ENCODE measurements around the gene RAB3GAP1. TPM values are rescaled to one million over a fixed set of nuclear protein-coding genes. Genes with fewer than 3 reads are reported as not detected.
"Not testable (repeated sequence)": the region's sequence is repeated elsewhere in the genome, so short reads cannot be mapped to it uniquely, and the experiment has no call there.

The RAB3GAP1 gene
- total RNA-seq, 1 experiment from 2014 or later: 36.8 TPM

DNA sequence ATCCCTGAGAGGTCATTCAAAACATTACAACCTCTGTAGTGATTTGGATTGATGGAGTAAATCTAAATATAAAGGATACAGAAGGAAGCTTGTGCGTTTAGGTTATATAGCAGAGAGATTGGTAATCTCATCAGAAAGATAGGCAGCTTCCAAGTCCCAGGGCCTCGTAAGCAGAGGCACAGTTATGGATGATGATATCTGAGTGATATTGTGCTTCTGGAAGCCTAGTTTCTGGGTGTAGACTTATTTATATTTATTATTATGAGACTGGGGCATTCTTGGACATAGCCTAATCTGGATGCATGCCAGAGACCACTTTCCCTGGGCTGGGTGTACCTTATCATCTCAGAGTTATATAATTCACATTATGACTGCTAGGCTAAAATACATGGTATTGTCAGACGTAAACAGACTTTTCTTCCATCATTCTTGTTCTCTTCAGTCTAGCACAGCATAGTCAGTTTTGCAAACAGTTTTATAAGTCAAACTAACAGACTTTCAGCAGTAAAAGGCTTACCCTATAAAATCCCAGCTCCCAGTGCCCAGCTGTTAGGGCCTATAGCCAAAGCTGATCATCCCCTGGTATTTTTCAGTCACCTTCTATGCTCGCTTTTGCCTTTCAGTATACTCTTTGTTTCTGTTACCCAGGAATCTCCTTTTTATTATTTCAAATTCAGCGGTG lies 47.9 kb downstream of the RAB3GAP1 start:
- Histone ChIP-seq H4K20me1 (ENCODE audit: insufficient read depth) (no peaks in the 10 kb centered on the region; the same call in 1 of the 2 replicates), H3K27ac (no peak overlapping the region), H3K27me3 (ENCODE audit: insufficient read depth, low read depth) (no peaks in the 10 kb centered on the region), H3K36me3 (ENCODE audit: low read depth) (peaks cover under 1% of the 10 kb centered on the region; the same call in 1 of the 2 replicates), H3K79me2 (ENCODE audit: low read depth) (no peaks in the 10 kb centered on the region), H3K9me3 (ENCODE audit: insufficient read depth, low read depth) (0 out of 2 replicates have a peak, but pooled peaks cover 2% of the 10 kb centered on the region), H3F3A (ENCODE audit: insufficient read depth, low read depth) (no peaks in the 10 kb centered on the region), H2AFZ (no peak overlapping the region), H3K4me1 (replicated peaks; ENCODE audit: insufficient read depth) (no peaks in the 10 kb centered on the region), H3K4me3 (no peak overlapping the region), H3K9me2 (ENCODE audit: insufficient read depth) (no peaks in the 10 kb centered on the region), H3K4me2 (no peak overlapping the region)
- no TSS peak for BruUV-seq (replicated peaks)
- no peak for DNase-seq
- intact Hi-C loops (cut with micrococcal nuclease; ENCODE audit: unreplicated experiment): no loop called here
- ChIA-PET CTCF (no interaction called here), POLR2A (ENCODE audit: unreplicated experiment) (no interaction called here)
- TF ChIP-seq CTCF (conservative IDR thresholded peaks at IDR 0.05): no peak
- no peak for TF ChIP-seq EZH2 (IDR thresholded peaks at IDR 0.05; ENCODE audit: low read depth)

- H3K4me2 ChIP-seq: no peak overlapping the region
- no peaks in the 10 kb centered on the region for H3K36me3 ChIP-seq (ENCODE audit: low read depth)
- no peaks in the 10 kb centered on the region for H3K4me1 ChIP-seq (replicated peaks; ENCODE audit: insufficient read depth)
- no peak overlapping the region for H3K4me3 ChIP-seq
- H3K79me2 ChIP-seq (ENCODE audit: low read depth): no peaks in the 10 kb centered on the region
- no peaks in the 10 kb centered on the region for H3F3A ChIP-seq (ENCODE audit: insufficient read depth, low read depth)
- DNase-seq: no peak
- no peak overlapping the region for H3K27ac ChIP-seq
- H4K20me1 ChIP-seq (ENCODE audit: insufficient read depth): no peaks in the 10 kb centered on the region; the same call in 1 of the 2 replicates
- H2AFZ ChIP-seq: no peak overlapping the region
- intact Hi-C loops (cut with micrococcal nuclease; ENCODE audit: unreplicated experiment): no loop called here
- CTCF ChIA-PET: no interaction called here
- H3K9me3 ChIP-seq (ENCODE audit: insufficient read depth, low read depth): 0 out of 2 replicates have a peak, but pooled peaks cover 2% of the 10 kb centered on the region
- POLR2A ChIA-PET (ENCODE audit: unreplicated experiment): no interaction called here
- H3K27me3 ChIP-seq (ENCODE audit: insufficient read depth, low read depth): no peaks in the 10 kb centered on the region
- BruUV-seq (replicated peaks): no TSS peak
- TF ChIP-seq CTCF (conservative IDR thresholded peaks at IDR 0.05): no peak
- no peak for TF ChIP-seq EZH2 (IDR thresholded peaks at IDR 0.05; ENCODE audit: low read depth)
- H3K9me2 ChIP-seq (ENCODE audit: insufficient read depth): no peaks in the 10 kb centered on the region
These were observed 51.8 kb downstream of the RAB3GAP1 start for GRCh38 chr2:135103843-135104242.

DNA sequence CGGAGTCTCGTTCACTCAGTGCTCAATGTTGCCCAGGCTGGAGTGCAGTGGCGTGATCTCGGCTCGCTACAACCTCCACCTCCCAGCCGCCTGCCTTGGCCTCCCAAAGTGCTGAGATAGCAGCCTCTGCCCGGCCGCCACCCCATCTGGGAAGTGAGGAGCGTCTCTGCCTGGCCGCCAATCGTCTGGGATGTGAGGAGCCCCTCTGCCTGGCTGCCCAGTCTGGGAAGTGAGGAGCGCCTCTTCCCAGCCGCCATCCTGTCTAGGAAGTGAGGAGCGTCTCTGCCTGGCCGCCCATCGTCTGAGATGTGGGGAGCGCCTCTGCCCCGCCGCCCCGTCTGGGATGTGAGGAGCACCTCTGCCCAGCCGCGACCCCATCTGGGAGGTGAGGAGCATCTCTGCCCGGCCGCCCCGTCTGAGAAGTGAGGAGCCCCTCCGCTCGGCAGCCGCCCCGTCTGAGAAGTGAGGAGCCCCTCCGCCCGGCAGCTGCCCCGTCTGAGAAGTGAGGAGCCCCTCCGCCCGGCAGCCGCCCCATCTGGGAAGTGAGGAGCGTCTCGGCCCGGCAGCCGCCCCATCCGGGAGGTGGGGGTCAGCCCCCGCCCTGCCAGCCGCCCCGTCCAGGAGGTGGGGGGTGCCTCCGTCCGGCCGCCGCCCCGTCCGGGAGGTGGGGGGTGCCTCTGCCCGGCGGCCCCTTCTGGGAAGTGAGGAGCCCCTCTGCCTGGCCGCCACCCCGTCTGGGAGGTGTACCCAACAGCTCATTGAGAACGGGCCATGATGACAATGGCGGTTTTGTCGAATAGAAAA lies 53.6 kb downstream of the RAB3GAP1 start:
- POLR2A ChIA-PET (ENCODE audit: unreplicated experiment); DNase-seq: not testable (repeated sequence)

More for the DNA sequence above, 53.6 kb downstream of the RAB3GAP1 start:
- CTCF ChIA-PET; BruUV-seq (replicated peaks); H3K9me3 ChIP-seq (ENCODE audit: insufficient read depth, low read depth); H4K20me1 ChIP-seq (ENCODE audit: insufficient read depth); intact Hi-C loops (cut with micrococcal nuclease; ENCODE audit: unreplicated experiment); H3F3A ChIP-seq (ENCODE audit: insufficient read depth, low read depth); H3K79me2 ChIP-seq (ENCODE audit: low read depth); H3K36me3 ChIP-seq (ENCODE audit: low read depth); H2AFZ ChIP-seq; H3K27ac ChIP-seq; H3K27me3 ChIP-seq (ENCODE audit: insufficient read depth, low read depth); H3K9me2 ChIP-seq (ENCODE audit: insufficient read depth); H3K4me2 ChIP-seq; H3K4me3 ChIP-seq; H3K4me1 ChIP-seq (replicated peaks; ENCODE audit: insufficient read depth): not testable (repeated sequence)
